NOMO-1 treated with dmso at 0.1 percent for 144 hours (cell line): ENCODE measurements around the gene HIVEP3.

Experiments used
- DNase-seq: peaks from one replicate; lab custom pipeline; 2025; ENCODE audit not compliant: unreplicated experiment; lab: John Stamatoyannopoulos, UW

HIVEP3 gene

DNA sequence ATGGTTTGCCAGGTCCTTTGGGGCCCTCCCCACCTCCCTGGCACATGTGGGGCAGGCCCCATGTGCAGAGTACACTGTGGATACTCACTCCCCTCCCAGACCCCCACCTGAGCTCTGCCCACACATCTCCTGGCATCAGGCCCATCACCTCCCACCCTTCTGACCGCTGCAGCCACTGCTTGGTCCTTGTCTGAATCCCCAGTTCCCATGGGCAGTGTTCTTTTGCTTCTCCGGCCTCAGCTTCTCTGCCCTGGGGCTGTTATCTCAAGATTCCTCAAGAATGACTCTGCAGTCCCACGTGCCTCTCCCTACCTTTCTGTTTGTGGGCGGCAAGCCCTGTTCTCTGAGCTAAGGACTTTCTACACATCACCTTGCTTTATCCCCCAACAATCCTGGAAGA lies 246.5 kb downstream of the HIVEP3 start:
- DNase-seq, result no peak

DNA sequence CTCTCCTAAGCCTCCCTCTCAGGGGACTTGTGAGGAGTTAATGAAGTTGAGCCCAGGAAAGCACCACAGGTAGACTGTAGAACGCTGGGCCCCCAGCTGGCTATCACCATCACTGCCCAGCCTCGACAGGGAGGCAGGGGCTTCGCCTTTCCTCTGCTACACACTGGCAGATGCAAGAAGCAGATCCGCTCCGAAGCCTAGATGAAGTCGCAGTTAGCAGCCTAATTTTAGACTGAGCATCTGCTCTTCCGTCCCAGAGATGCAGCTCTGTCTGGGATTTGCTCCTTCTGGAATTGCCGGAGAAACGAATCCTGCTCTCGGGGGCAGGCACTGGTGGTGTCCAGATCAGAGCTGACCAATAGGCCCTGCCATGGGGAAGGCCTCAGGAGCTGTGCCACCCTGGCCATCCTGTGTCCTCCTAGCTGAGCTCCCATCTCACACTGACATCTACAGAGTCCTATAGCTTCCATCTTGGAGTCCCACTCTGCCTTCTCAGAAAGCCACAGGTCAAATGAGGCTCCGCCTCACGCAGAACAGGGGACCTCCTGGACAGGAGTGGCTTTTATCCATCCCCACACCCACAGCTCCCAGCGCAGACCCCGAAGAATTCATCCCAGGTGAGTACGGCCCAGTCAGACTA lies 247.5 kb downstream of the HIVEP3 start:
- DNase-seq, result no peak

DNA sequence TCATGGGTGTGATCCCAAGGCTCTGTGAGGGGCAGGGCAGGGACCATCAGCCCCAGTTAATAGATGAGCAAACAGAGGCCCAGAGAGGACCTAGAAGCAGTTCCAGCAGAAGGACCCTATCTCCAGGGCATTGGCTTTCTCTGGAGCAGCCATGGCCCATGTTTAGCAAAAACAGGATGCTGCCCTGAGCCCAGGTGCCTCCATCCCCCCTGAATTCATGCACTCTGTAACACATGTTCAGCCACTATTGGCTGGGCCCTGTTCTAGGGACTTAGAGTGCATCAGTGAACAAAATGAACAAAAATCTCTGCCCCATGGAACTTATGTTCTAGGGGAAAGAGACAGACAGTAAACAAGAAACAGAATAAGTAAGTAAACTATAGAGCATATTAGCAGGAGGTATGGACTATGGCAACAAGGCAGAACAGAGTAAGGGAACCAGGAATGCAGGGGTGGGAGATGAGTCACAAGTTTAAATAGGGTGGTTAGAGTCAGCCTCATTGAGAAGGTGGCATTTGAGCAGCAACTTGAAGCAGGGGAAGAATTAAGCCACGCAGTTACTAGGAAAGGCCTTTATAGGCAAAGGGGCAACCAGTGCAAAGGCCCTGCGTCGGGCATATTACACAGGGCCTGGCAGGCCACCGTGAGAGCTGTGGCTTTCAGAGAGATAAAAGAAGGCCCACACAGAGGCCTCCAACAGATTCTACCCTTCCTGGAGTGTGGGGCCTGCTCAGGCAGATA lies 248.3 kb downstream of the HIVEP3 start:
- no peak for DNase-seq

DNA sequence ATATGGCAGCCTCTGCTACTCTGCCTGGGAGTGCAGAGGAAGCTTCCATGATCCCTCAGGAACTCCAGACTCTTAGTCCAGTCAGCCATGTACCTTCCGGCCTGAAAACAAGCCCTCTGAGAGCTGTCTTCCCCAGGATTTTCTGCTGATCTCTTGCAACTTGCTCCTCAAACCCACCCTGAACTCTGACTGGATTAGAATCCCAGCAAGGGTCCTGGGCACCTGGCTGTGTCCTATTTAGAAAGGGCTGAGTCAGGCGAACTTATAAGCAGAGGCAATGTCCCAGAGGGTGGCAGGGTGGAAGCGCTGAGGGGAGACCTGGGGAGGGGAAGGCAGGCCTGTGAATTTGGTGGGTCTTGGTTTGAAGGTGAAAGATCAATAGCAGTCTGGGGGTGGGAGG lies 249.8 kb downstream of the HIVEP3 start:
- DNase-seq, result no peak

DNA sequence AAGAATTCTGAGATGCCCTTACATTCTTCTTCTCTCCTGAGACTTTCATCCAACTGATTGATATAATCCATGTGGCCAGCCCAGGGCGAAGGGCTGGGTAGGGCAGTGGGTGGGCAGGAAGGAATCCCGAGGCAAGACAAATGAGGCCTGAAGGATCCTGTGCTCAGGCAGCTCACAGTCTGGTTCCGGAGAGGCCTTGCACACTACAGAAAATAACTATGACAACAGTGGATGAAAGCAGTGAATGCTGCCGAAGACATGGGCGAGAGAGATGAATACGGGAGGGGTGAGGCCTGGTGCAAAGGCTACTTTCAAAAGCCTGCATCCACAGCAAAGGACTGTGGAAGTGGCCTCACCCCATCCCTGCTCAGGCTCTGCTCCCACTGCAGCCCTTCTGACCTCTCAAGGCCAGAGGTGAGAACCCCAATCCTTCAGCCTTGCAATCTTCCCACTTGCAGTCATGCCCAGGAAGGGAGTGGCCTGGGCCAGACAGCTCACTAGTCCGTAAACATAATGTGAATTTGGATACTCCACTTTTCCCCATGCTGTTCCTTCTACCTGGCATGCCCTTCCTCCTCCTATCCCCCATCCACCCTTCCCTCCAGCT lies 250.6 kb downstream of the HIVEP3 start:
- no peak for DNase-seq

DNA sequence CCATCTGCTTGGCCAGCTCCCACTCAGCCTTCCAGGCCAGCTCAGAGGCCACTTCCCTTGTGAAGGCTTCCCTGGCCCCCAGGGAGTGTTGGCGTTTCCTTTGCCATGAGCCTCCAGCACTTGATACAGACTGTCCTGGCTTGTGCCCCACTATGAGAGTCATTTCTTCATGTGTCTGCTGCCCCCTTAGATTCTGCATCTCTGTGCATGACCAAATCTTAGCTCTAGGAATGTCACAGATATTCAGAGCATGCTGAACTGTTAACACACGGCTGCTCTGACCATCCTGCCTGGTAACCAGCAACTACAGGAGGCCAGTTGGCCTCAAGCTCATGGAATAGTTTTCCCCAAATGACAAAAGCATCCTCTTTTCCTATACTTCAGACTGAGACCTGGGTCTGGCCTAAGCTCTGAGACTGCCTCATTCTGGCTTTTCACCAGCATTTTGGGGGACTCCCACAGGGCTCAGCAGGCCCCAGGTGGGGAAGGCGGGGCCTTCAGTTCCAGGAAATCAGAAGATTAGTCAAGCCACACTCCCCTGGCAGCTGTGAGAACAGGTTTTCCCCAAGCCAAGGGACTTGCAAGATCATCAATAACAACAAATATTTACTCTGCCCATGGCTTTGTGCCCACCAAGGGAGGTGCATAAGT lies 251.6 kb downstream of the HIVEP3 start:
- DNase-seq, result no peak

DNA sequence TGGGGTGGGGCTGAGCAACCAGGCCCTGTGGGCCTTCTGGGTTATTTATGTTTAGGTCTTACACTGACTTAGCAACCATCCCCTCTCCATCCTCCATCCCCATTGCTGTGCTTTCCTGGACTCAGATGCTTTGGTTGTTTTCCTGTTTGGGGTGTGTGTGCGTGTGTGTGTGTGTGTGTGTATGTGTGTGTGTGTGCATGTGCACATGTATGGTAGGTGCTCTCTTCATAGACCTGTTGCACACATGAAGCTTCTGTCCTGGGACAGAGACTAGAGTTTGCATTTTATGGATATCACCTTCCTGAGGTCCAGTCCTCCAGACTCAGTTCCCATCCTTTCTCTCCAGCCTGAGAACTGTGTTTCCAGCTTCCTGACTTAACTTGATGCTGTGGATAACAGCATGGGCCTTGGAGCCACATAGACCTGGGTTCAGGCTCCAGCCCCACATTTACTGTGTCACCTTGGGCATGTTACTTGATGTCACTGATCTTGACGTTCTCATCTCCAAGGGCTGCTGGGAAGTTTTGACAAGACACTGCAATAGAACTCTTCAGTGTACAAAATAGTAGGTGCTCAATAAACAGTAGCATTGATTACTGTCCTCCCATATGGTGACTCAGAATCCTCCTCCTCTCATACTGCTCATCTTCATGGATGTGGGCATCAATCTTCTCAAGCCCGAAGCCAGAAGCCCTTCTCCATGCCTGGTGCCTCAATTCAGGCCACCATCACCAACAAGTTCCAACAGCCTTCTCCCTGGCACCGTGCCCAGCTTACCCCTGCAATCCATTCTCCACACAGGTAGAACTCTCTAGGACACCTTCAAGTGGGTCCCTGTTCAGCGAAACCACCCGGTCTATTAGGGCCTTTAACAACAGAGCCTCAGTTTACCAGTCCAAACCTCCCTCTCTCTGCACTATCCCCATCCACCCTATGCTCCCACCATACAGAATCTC lies 252.5 kb downstream of the HIVEP3 start:
- no peak for DNase-seq

DNA sequence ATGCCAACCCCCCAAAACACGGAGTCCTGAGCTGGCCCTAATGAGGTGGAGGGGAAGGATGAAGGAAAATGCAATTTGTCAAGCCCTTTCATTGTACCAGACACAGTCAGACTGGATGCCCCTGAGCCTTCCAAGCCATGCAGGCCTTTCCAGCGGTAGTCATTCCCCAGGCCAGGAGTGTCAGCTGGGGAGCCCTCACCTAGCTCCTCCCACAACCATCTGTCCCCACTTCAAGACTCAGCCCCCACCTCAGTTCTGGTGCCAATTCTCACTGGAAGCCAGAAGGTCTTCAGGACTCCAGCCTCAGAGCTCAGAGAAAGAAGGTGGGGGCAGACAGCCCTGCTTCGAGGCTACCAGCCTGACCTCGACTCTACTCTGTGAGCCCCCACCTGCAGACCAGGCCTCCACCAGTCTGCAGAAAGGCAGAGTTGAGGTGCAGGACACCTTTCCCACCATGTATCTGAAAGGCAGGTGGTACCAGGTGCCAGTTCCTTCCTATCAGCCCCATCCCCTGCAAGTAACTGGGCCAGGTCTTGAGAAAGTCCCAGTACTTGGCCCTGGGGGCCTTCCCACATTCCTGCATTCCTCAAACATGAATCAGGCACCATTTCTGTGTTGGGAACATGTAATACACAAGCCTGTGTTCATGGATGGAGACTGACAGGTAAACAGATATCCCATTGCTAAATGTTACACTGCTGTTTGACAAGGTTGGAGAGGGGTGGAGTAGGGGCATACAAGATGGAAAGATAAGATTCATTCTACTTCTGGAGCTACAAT lies 253.7 kb downstream of the HIVEP3 start:
- no peak for DNase-seq

DNA sequence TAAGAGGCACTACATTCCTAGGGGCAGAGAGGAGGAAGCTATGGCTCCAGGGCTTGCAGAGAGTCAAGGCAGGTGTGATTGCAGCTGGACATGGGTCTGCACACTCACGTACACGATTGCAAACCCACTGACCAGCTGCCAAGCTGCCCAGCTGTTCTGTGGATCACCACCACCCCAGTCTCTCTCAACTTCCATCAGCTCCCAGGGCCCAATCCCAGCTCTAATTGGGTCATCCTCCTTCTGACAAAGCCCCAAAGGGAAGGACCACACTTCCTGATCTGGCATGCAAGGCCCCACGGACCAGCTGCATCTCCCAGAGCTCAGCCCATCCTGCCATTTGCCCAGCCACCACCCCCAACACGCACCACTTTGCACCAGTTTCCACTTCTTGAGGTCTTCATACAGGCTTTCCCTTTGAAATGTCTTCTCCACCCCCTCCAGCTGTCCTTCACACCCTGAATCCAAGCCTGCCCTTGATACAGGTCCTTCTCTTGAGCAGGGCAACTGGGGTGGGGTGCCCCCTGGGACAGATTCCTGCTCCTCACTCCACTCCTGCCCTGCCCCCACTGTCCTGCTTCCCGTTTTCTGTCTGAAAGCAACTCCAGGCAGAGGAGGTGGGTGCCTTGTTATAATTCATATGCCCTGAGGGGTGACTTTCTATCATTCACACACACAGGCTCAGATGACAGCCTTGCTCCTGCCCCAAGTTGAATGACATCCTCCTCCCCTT lies 254.9 kb downstream of the HIVEP3 start:
- DNase-seq, result no peak

DNA sequence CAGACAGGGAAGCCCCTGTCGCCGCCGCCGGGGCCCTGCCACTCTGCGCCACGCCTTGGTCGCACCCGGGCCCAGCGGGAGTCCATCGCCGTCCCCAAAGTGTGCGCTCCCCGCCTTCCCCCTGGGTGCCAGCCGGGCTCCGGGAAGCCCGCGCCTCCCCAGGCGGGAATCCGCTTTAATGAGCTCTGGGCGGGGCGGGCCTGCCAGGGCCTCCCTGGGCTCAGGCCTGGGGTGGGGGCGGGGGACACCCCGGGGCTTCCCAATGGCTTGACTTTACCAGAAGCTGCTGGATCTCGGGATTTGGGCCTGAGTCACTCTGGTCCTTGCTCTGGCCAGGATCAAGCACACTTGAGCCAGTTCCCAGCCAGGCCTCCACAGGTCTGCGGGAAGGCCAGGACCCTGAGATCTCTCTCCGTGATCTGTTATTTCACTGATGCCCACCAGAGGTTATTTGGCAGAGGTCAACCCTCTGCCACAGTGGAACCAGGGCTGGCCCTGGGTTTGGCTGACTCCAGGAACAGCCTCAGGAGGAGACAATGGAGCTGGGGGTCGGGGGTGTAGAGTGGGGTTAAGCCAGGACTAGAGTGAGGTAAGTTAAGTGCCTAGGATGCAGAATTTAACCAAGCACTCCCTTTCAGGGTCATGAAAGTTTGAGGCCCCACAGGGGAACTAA lies 255.8 kb downstream of the HIVEP3 start:
- no peak for DNase-seq

DNA sequence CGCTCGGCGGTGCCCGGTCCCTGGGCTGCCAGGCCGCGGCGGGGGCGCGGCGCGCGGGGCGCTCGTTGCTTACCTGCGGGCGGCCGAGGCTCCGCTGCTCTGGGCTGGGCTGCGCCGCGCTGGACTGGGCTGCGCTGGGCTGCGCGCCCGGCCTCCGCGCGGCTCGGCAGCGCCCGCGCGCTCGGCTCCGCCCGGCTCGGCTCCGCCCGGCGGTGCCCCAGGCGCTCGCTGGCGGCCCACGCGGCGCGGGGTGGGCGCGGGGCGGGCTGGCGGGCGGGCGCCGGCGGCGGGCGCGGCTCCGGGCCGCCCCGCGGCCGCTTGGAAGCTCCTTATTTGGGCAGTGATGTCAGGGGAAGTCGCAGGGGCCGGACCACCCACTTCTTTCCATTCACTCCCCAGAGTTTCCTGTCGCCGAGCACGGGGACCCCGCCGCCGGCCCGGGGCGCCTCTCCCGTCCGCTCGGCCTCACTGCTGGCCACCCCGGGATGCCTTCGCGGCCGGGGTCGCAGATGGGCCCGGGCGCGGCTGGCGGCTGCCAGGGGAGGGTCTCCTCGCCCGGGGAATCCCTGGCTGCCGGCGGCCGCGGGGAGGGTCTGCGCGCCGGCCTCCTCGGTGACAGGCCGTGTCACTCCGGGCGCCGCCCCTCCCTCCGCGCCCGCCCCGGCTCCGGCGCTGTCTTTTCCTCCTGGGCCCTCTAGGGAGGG lies 256.5 kb downstream of the HIVEP3 start:
- DNase-seq, result peak; percentile 60

DNA sequence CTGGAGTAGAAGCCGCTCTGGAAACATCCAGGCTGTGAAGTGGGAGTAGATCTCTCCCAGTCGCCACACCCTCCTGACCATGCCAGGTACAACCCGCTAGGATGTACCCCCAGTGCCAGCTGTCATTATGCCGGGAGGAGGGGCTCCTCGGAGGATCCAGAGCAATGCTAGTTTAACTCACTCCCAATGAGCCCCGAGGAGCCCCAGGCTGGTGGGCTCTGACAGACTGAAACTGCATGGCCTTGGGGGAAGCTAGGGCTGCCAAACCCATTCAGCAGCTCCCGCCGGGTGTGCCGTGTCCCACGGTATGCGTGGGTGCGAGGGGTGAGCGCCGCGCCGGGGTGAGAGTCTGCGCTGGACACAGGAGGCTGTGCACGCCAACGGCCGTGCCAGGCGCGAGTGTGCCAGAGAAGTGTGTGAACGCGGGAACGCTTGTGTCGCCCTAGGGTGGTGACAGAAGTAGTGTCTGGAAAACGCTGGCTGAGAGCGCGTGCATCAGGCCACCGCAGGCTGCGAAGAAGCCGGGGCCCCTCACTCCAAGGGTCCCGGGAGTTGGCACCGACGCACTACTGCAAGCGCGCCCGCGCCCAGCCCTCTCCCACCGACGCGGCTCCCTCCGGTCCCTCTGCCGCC lies 257.2 kb downstream of the HIVEP3 start:
- no peak for DNase-seq

DNA sequence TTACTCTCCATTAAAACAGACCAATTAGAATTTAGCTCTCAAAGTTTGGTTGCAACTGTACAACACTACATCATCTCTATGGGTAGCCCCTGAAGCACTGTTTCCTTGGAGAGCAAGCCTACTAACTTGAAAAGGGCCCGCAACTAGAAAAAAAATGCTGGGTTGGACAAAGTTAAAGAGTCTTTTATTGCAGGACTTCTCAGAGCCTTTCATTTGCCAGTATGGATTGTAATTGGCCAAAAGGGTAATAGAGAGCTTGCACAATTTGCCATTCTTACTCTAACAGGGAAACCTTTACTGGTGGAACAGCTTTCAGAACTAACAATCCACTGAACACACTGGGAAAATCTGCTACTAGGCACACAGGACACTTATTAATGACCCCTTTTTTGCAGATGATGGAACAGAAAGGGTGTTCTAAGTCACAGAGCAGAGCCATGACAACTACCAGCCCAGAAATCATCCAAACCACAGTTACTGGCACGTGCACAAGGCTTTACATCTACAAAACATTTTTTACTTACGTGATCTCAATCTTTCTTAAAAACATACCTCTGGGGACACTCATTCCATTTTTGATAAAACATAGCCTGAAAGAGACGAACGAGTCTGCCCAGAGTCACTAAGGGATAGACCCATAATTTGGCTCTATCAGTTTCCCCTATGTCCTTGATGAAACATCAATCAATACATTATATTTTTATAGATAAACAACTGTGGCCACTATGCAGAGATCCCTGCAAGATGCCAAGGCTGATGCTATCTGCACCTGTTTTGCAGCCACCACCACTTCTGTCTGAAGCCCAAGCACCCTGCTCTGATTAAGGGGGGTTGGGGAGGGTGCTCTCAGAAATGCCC lies 257.9 kb downstream of the HIVEP3 start:
- DNase-seq, result no peak

DNA sequence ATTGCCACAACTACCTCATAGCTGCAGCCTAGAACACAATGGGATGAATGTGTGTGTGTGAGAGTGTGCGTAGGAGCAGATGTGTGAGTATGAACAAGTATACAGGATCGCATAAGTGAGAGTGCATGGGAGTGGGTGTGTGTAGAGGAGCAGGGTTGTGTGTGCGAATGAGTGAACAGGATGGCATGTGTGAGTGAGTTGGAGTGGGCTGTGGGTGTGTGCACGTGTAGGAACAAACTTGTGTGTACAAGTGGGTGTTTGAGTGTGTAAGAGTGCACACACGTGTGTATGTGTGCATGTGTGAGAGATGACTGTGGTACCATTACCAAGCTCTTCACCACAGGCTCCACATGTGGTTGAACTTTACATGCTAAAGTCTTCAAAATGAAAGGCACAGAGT lies 258.8 kb downstream of the HIVEP3 start:
- no peak for DNase-seq

DNA sequence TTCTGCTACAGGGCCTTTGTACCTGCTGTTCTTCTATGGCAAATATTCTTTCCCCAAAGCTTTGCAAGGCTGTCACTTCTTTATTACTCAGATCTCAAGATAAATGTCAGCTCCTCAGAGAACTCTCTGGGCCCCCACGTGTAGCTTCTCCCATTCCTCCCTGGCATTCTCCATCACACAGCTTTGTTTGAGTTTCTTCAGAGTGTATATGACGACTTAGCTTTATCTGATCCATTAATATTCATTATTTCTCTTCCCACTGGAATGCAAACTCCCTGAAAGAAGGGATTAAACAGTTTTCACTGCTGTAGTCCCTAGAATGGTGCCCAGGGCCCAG lies 259.6 kb downstream of the HIVEP3 start:
- no peak for DNase-seq

DNA sequence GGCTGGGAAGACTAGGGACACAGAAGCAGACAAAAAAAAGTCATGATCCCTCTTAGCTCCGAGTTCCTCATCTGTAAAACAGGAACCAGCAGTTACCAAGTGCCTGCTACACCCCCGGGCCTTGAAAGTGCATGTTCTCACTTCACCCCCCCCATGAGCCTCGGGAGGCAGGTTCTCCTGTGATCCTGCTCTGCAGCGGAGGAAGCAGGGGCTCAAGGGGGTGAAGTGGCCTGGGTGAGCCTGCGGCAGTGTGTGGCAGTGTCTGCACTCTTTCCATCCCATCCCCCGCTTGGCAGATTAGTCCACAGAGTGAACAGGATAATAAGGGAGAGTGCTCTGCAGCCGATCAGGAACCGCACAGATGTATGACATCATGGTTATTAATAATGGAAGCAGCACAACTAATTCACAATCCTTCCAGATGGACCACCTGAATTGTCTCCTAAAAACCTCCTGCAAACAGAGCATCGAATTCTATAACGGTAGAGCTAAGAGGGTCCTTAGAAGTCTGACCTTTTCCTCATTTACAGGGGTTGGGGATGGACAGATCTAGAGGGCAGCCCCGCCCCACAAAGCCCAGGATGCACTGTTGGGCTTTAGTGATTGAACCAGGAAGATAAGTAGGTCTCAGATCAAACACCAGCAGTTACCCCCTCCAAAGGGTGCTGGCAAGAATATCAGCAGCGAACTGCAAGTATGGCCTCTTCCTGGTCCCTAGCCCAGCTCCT lies 260.1 kb downstream of the HIVEP3 start:
- peak; percentile 63 for DNase-seq
